PC-9 (cell line): ENCODE results near the gene NUP88.

Experiments
- CTCF ChIP-seq: fragments of 200-600 bp; sonication (generic); conservative IDR thresholded peaks from 2 replicates; pipeline ENCODE4 v1.6.1; 2017; ENCODE audit warnings: mixed run types, antibody characterized with exemption, mild to moderate bottlenecking, moderate library complexity
- EZH2 ChIP-seq: fragments of 200-600 bp; sonication (generic); IDR thresholded peaks from 2 replicates; pipeline ENCODE4 v1.8.0; 2017; ENCODE audit warnings: antibody characterized with exemption, low read depth

DNA sequence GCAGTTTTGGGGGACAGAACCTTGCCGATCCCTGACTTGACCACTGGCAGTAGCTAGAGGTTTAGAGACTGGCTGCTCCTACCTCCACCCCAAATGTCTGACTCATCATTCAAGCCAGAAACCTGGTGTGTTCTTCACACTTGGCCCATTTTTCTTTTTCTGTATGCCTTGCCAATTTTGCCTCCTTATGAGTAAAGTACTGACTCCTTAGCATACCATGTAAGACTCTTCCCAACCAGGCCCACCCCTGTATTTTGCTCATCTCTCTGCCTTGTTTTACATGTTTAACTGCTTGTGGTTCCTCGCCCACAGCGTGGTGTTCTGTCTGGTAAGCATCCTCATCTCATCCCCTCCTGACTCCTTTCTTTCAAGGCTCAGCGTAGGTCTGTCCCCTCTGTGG is 37.9 kb downstream of the NUP88 start:
- TF ChIP-seq CTCF (no peak), EZH2 (no peak)
